CD4-positive, alpha-beta T cell treated with Interleukin-17A for 1 hour (primary cell): ENCODE results near the gene SLC17A9.
"Not testable (repeated sequence)": the region's sequence is repeated elsewhere in the genome, so short reads cannot be mapped to it uniquely, and the experiment has no call there.

ENCODE experiments used
- DNase-seq: peaks from one replicate; pipeline ENCODE4 v3.0.0-alpha.2; 2020

The SLC17A9 gene

DNA sequence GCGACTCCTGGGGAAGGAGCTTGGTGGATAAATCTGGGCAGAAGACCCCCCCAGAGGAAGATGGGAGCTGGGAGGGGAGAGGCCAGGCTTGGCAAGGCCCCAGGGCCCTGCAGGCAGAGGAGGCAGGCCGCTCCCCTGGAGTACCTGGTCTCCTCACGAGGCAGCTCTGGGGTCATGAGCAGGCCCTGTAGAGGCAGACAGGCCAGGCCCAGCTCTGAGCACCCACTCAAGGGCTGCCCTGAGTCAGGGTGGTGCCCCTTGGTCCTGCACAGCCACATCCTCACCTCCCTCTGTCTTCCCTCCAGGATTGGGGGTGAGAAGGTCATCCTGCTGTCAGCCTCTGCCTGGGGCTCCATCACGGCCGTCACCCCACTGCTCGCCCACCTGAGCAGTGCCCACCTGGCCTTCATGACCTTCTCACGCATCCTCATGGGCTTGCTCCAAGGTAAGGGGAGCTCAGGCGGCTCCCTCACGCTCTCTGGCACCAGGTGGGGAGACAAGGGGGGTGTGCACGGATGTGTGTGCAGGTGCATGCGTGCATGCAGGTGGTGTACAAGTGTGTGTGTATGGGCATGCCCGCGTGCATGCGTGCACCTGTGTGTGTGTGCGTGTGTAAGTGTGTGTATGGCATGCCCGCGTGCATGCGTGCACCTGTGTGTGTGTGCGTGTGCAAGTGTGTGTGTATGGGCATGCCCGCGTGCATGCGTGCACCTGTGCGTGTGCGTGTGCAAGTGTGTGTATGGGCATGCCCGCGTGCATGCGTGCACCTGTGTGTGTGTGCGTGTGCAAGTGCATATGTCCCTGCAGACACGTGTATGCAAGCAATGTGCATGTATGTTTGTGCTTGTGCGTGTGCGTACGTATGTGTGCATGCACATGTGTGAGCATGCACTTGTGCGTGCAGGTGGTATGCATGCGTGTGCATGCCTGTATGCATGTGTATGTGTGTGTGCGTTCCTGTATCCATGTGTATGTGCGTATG, 4.9 kb downstream of the SLC17A9 start:
- no peak for DNase-seq

DNA sequence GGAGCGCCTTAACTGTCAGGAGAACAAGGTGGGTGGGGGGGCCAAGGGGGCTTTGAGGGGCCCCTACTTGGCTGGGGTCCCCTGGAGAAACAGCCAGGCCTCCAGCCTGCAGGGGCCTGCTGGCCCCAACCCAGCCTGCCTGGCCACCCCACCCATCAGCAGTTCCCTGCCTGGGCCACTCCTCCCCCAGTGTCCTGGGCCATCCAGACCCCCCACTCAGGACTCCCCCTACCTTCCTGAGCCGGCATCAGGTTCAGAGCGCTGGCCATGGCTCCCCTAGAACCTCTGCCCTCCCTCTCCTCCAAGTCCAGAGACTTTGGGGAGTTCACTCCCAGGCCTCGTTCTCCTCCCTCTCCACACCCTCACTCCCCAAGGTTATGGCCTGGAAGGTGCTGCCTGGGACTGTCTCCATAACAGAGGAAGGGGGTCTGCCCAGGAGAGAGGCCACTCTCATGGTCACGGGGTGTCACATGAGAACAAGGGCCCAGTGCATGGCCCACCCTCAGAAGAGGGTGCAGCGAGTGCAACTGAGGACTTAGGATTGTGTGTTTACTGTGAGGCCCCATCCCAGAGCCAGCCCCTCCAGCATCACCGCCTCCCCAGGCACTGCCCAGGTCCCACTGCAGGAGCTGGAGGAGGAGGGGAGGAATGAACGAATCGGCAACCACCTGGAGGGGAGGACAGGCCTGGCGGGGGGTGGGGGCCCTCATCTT, 6.0 kb downstream of the SLC17A9 start:
- DNase-seq = no peak

DNA sequence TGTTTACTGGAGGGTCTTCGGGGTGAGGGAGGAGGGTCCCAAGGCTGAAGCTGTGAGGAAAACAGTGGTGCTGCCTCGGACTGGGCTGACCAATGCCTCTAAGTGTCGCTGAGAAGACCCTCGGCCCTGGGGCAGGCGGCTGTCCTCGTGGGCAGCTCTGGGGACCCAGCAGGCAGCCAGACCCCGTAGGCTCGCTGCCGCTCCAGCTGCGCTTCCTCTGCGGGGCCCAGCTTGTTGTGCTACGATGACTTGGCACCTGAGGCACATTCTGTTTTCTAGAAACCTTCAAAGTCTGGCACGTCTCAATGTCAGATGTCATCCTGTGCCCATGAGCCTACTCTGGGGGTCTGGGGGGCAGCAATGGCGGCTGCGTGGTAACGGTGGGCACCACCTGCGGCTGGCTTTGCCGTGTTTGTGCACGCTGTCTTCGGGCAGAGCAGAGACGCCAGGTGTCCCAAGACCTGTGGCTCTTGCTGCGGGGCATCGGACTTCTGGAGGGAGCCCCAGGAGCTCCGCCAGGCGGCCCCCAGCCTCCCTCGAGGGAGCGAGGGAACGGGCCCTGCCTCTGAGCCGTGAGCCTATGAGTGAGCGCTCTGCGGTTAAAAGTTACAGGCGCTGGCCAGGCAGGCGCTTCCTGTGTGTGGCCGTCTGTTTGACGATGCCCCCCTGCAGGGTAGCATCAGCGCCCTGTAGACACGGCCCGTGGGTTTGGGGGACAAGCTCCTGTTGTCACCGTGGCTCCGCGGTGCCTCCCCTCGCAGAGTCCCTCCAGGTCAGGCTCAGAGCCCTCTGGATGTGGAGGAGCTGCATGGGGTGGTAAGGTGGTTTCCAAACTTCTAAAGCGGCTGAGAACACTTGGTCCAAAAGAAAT, 6.8 kb downstream of the SLC17A9 start:
- no peak for DNase-seq

DNA sequence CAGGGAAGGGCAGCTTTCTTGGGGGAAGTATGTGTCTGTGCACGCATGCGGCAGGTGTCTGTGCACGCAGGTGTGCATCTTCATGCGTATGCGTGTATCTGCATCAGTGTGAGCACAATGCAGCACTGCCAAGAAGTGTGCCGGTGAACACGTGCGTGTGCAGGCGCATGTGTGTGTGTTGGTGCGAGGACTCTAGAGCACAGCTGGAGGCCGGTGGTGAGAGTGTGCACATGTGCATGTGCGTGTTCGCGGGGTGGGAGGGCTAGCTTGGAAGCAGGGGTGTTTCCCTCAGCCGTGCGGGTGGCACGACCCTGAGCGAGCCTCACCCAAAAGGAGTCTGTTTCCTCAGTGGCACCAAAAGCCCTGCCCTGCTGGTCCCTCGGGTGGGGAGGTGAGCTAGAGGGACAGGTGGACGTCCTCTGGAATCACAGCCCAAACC, 7.5 kb downstream of the SLC17A9 start:
- DNase-seq = no peak

DNA sequence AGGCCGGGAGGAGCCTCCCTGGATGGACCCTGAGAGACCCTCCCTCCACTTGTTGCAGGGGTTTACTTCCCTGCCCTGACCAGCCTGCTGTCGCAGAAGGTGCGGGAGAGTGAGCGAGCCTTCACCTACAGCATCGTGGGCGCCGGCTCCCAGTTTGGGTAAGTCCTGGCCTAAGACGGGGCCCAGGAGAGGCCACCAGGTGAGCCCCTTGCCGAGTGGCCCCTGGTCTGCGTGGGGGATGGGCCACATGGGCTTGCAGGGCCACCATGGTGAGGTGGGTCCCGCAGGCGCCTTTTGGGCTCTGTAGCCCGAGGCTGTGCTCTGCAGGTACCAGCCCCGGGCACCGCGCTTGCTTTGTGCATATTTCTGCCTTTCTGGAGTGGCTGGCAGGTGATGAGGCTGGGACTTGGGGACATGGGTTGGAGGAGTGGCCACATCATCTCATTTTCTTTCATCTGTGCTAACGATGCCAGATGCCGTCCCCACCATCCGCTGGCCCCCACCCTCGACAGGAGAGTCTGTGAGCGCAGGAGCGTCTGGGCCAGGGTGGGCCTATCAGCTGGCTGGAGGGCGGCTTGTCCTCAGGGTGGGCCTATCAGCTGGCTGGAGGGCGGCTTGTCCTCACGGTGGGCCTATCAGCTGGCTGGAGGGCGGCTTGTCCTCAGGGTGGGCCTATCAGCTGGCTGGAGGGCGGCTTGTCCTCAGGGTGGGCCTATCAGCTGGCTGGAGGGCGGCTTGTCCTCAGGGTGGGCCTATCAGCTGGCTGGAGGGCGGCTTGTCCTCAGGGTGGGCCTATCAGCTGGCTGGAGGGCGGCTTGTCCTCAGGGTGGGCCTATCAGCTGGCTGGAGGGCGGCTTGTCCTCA, 8.2 kb downstream of the SLC17A9 start:
- DNase-seq = not testable (repeated sequence)

DNA sequence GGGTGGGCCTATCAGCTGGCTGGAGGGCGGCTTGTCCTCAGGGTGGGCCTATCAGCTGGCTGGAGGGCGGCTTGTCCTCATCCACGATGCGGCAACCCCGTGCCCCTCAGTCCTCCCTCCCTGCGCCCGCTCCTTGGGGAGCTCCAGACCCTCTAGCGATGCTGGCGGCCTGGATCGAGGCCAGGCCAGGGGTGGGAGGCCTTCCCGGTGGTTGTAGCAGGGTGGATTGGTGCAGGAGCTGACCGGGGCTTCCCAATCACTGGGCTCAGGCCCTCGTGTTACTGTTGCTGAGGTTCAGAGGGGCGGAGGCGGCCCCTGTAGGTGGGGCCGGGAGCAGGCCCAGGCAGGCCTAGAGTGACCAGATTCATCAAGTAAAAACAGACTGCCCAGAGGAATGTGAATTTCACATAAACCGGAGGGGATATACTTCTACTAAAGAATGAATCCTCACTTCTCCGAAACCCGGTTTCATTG, 8.8 kb downstream of the SLC17A9 start:
- no peak for DNase-seq

DNA sequence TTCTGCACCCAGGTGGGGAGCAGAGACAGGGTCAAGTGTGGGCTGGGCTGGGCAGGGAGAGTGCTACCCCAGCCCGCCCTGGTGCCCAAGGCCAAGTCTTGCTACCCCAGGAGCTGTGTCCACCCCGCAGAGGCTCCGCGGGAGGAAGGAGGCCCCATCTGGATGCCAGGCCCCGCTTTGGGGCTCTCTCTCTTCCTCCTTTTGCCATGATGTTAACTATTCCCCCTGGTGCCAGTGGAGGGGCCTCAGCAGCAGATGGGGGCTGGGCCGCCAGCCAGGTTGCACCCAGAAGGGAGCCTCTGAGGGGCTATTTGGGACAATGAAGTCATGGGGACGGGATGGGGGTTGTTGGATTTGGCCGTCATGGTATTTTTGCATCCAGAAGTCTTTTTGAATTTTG, 9.3 kb downstream of the SLC17A9 start:
- DNase-seq = no peak

DNA sequence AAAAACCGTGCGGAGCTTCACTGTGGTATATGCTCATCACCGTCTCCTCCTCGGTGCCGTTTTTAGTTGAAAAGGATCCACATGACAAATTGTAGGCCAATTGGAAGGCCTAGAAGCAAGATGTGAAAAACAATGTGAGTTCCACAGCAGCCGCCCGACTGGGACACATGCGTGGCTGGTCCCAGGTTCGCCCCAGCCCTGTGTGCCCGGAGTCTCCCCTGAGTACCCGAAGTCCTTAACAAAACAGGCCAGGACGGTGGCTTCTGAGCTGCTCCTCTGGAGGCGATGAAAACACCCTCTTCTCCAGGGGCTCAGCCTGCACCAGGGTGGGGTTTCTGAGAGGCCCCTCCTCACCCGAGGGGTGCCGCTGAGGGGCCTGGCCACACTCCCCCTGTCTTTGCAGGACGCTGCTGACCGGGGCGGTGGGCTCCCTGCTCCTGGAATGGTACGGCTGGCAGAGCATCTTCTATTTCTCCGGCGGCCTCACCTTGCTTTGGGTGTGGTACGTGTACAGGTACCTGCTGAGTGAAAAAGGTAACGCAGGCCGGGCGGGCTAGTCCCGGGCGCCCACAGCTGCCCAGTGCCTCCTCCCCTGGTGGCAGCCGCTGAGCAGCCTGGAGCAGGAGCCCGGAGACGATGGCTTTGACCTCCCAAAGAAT, 9.8 kb downstream of the SLC17A9 start:
- no peak for DNase-seq

DNA sequence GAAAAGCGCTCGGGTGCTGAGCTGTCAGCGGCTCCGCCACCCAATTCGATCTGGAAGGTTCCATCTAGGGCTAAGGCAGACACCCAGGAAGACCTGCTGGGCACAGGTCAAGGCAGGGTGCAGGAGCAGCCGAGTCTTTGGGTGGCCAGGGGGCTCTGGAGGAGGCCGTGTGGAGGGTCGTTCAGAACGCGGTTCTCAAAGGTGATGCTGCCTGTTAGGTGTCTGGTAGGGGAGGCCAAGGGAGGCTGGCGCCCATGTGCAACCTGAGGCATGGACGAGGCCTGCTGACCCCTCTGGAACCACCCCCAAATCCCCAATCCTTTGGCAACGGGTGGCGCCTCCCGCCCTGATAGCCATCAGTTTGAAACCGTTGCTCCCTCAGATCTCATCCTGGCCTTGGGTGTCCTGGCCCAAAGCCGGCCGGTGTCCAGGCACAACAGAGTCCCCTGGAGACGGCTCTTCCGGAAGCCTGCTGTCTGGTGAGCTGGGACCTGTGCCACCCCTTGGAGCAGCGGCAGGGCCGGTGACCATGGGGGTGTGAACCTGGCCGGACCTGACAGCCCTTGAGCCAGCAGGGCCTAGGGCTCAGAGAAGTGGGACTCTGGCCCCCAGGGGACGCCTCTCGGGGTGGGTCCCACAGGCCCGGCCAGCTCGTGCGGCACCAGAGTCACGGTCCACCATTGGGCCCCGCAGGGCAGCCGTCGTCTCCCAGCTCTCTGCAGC, 10.5 kb downstream of the SLC17A9 start:
- DNase-seq = no peak

DNA sequence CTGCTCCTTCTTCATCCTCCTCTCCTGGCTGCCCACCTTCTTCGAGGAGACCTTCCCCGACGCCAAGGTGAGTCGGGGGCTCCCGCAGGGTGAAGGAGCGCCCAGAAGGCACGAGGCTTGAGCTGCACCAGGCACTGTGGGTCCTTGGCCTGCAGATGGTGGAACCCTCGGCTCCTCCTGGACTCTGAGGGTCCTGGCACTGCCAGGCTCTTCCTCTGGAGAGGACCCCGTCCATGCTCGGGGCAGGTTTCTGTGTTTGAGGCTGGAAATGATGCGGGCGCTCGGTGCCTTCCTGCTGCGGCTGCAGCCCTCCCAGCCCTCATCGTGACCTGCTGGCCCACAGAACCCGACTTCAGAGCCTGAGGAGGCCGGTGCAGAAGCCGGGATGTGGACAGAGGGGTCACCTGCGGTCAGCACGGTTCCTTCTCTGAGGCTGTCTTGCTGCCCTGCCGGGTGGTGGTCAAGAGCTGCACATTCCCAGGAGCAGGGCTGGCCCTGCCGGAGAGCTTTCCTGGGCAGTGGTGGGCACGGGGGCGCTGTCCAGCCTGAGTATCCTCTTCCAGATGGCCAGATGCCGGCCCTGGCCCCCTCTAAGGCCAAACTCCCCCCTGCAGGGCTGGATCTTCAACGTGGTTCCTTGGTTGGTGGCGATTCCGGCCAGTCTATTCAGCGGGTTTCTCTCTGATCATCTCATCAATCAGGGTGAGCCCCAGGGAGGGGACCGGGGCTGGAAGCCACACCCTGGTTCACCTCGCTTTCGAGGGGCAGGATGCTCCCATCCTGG, 11.3 kb downstream of the SLC17A9 start:
- DNase-seq = no peak

DNA sequence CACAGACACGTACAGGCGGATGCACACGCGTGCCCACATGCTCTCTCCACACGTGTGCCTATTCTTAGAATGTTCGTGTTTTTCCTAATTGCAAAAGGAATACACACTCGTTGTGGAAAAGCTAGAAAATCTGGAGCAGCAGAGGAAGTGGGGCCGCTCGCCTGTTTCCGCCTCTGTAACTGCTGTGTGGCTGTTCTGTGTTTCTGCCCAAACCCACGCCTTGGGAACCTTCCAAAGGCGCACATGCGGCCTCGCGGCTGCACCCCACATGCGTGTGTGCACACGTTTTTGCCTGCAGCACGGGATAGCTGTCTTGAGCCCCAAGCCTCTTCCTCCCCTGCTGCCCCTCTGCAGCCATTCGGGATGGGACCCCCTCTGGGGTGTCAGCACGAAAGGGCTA, 12.2 kb downstream of the SLC17A9 start:
- no peak for DNase-seq

DNA sequence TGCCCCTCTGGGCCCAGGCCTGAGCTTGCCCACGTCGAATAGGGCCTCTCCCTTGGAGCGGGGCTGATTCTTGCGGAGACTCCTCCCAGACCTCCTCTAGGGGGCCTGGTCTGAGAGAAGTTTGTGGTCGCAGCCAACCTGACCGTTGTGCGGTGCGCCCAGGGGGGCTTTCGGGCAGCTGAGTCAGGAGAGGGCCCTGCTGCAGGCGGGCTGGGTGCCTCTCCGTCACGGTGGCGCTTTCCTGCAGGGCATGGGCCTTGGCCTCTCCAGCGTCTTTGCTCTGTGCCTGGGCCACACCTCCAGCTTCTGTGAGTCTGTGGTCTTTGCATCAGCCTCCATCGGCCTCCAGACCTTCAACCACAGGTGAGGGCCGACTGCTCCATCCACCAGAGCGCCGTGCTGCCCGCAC, 12.9 kb downstream of the SLC17A9 start:
- no peak for DNase-seq

DNA sequence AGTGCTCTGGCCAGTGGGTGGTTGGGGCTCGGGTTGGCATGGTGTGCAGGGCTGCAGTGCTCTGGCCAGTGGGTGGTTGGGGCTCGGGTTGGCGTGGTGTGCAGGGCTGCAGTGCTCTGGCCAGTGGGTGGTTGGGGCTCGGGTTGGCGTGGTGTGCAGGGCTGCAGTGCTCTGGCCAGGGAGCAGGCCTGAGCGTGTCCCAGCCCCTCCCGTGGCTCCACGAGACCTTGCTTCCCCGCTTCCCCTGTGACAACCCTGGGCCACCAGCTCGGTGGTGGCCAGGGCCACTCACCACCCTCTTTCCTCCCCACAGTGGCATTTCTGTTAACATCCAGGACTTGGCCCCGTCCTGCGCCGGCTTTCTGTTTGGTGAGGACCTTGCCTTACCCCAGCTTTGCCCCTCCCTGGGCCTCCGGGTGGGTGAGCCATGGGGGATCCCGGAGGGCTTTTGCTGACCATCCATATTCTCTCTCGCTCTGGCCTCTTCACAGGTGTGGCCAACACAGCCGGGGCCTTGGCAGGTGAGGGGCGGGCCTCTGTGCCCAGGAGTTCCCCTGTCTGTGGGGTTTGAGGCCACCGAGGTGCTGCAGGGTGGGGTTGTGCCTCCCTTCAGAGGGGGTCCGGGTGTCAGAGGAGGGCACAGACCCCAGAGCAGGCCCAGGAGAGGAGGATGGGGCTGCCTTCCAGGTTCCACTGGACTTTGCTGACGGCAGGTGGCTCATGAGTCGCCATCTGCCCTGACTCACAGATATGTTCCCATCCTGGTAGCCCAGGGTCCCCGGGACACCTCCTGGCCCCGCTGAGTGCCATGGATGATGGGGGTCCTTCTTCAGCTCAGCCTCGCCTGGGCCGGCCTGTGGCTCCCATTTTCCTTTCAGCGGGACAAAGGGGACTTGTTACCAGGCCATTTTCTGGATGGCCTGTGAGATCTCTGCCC, 14.0 kb downstream of the SLC17A9 start:
- no peak for DNase-seq

DNA sequence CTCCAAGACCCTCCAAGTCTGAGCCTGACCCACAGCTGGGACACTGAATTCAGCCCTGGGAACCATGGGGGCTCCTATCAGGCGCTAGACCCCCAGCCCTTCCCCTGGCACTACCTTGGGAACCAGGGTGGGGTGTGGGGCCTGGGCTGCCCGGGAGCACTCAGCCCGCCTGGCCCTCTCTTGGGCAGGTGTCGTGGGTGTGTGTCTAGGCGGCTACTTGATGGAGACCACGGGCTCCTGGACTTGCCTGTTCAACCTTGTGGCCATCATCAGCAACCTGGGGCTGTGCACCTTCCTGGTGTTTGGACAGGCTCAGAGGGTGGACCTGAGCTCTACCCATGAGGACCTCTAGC, 14.6 kb downstream of the SLC17A9 start:
- no peak for DNase-seq

DNA sequence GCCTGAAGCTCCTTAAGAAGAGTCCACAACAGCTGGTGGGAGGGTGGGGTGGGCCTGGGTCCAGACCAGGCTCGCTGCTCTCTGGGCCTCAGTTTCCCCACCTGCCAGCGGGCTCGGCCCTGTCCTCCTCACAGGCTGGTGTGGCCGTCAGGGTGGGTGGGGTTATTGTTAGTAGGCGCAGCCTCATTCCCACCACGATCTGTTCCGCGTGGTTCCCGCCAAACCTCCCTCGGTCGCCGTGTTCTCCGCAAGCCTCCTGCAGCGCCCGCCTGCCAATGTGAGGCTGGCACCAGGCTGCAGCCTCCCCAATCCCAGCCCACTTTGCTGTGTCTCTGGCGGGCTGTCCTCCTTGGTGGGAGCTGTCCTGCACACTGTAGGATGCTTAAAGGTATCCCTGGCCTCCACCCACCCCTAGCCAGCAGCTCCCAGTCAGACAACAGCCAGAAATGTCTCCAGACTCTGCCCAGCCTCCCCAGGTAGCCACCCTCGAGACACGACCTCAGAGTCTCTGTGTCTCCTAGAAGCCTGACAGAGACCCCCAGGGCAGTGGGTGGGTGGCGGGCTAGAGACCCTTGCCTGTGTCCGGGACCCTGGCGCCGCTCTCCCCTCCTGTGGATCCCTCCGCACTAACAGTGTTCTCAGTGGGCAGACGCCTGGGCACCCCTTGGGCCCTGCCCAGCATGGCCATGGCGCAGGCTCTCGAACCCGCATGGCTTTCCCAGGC, 15.3 kb downstream of the SLC17A9 start:
- DNase-seq = no peak

DNA sequence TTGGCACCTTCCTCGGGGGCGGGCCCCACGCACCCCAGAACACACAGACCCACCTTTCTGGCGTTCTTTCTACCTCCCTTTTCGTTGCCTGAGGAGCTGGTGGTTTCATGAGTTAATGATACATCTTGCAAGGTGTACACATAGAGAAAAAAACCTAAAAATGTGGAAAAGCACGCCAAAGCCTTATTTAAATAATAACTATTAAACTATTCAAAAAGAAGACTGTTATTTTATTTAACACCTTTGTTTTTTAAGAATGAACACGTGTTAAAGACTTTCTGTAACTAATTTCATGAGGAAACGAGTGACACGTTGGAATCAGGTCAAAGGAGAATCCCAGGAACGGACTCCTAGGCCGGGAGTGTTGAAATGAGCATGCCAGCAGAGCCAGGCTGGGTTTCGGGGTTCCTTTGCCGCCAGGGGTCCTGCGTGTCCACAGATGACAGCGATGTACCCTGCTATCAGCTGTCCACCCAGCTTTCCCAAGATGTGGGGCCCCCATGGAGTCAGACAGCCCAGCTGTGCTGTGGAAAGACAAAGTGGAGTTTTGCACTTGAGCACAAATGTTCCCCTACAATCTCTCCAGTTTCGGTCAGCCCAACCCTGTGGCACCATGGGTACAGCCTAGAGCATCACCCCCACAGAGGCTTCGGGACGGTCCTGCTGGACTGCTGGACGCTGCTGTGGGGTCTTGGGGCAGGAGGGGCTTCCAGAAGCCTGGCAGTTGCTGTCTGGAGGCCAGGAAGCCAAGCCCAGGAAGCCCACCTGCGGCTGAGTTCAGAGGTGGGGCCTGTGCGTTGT, 16.1 kb downstream of the SLC17A9 start:
- no peak for DNase-seq

DNA sequence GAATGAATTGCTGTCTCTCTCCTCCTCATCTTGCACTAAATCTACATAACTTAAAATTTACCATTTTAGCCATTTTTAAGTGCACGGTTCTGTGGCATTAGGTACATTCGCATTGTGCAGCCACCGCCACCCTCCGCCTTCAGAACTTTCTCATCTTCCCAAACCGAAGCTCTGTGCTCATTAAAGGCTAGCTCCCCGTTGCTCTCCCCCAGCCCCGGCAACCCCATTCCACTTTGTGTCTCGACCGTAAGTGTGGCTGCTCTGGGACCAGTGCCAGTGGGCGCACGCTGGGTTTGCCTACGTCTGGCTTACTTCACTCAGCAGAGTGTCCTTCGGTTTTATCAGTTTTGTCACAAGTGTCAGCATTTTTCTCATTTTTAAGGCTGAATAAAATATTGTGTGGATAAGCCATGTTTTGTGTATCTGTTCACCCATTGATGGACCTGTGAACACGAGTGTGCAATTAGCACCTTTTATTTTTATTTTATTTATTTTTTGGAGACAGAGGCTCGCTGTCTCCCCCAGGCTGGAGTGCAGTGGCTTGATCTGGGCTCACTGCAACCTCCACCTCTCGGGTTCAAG, 16.8 kb downstream of the SLC17A9 start:
- no peak for DNase-seq
